T1000 (cell line): ENCODE measurements around the gene PPP1R1B.

Experiments
- DNase-seq: peaks from one replicate; lab custom pipeline; 2025; ENCODE audit warnings: mixed read lengths; lab: John Stamatoyannopoulos, UW

The PPP1R1B gene

DNA sequence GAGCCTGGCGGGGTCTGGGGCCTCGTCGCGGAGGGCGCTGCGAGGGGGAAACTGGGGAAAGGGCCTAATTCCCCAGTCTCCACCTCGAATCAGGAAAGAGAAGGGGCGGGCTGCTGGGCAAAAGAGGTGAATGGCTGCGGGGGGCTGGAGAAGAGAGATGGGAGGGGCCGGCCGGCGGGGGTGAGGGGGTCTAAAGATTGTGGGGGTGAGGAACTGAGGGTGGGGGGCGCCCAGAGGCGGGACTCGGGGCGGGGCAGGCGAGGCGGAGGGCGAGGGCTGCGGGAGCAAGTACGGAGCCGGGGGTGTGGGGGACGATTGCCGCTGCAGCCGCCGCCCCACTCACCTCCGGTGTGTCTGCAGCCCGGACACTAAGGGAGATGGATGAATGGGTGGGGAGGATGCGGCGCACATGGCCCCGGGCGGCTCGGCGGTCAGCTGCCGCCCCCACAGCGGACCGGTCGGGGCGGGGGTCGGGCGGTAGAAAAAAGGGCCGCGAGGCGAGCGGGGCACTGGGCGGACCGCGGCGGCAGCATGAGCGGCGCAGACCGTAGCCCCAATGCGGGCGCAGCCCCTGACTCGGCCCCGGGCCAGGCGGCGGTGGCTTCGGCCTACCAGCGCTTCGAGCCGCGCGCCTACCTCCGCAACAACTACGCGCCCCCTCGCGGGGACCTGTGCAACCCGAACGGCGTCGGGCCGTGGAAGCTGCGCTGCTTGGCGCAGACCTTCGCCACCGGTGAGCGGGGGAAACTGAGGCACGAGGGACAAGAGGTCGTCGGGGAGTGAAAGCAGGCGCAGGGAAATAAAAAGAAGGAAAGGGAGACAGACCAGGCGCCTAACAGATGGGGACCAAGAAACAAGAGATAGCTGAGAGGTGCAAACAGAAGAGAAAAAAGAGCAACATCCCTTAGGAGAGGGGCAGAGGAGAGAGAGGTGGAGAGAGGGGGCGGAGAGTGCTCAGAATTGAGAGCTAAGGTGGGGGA, 41.5 kb downstream of the PPP1R1B start, which contains the start of gene PNMT:
Gene PNMT (plus strand): TSS at position 509 of the 980 bp plus-strand sequence. CDS start 23 bp downstream, at position 532.
- DNase-seq: no peak

DNA sequence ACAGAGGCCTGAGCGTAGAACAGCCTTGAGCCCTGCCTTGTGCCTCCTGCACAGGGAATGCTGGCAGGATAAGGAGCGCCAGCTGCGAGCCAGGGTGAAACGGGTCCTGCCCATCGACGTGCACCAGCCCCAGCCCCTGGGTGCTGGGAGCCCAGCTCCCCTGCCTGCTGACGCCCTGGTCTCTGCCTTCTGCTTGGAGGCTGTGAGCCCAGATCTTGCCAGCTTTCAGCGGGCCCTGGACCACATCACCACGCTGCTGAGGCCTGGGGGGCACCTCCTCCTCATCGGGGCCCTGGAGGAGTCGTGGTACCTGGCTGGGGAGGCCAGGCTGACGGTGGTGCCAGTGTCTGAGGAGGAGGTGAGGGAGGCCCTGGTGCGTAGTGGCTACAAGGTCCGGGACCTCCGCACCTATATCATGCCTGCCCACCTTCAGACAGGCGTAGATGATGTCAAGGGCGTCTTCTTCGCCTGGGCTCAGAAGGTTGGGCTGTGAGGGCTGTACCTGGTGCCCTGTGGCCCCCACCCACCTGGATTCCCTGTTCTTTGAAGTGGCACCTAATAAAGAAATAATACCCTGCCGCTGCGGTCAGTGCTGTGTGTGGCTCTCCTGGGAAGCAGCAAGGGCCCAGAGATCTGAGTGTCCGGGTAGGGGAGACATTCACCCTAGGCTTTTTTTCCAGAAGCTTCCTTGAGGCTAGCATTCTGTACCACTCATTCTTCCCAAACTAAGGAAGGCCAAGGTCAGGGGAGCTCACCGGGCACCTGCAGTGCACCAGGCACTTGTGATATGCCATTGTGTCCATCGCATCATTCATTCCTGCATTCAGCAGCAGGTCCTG, 43.4 kb downstream of the PPP1R1B start:
- DNase-seq: no peak

DNA sequence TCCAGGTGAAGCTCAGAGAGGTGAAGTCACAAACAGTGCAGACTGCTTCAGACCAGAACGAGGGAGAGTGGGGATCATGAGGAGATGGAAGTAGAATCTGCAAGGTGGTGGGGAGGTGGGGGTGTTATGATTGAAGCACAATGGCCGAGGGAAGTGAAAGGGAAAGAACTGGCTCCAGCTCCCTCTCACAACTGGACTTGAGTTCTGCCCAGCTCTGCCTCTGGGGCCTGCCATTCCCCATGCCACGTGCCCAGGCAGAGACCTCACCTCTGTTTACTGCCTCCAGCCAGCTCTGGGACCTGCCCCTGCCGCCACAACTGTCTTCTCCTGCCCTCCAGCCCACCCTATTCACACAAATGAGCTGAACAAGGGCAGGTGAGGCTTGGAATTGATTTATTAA, 44.0 kb downstream of the PPP1R1B start:
- DNase-seq: no peak

DNA sequence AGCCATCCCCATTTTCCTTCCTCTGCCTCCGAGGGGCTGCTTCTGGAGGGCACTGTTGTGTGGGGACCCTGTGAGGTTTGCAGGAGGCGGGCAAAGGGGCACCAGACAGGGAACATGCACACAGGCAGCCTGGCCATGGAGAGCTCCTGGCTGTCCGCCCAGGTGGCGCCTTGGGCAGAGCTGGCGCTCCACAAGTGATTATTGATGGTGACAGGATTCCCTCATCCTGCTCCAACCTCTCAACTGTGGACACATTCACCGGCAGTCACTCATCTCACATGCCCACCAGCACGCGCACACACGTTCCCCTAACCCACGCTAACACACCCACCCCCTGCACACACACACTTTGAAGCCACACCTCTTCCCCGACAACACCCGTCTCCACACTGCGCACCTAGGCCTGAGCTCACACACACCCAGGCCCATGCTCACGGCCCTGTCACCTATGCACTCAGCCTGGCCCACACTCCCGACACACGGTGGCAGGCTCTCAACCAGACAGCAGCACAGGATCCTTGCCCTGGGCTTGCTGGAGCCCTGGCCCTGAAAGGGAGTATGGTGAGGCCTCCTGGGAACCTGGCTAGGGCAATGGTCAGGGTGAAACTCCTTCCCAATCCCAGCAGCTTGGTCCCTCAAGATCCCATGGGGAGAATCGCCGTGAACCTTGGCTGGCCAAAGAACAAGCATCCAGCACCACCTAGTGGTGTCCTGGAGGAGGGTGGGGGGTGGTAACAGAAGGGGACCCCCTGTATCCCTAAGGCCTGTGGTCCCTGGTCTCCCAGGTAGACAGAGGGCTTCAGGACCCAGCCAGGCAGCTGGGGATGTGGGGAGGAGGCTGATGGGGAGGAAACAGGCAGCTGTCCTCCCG, 45.1 kb downstream of the PPP1R1B start:
- DNase-seq: no peak

DNA sequence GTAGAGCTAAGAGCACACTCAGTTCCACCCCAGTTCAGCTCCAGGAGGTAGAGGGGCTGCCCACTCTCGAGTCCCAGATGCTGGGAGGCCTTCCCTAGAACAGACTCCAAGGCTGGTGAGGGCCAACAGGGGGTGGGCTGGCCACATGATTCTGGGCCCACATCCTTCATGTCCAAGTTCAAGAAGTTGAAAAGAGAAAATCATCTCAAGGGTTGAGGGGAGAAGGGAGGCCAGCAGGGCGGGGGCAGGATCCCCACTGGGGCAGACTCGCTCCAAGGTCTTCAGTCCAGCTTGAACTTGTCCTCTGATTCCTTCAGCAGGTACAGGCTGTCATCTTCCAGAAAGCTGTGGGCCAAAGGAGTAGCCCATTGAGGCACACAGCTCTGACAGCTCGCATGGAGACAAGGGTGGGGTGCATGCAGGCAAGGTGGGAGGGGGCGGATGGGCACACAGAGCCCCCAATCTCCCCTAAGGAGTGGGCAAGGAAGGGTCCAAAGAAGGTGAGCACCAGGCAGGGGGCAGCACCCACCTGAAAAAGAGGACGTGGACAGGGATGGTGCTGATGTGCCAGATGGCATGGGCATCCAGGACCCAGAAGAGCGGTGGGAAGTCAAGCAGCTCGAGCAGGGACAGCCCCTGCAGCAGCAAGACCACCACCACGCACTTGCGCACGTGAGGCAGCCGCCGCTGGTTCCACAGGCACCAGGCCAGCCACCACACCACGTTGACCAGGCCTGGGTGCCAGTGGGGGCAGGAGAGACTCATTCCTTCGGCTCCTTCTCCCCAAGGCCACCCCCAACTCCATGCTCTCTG, 46.0 kb downstream of the PPP1R1B start:
- no peak for DNase-seq

DNA sequence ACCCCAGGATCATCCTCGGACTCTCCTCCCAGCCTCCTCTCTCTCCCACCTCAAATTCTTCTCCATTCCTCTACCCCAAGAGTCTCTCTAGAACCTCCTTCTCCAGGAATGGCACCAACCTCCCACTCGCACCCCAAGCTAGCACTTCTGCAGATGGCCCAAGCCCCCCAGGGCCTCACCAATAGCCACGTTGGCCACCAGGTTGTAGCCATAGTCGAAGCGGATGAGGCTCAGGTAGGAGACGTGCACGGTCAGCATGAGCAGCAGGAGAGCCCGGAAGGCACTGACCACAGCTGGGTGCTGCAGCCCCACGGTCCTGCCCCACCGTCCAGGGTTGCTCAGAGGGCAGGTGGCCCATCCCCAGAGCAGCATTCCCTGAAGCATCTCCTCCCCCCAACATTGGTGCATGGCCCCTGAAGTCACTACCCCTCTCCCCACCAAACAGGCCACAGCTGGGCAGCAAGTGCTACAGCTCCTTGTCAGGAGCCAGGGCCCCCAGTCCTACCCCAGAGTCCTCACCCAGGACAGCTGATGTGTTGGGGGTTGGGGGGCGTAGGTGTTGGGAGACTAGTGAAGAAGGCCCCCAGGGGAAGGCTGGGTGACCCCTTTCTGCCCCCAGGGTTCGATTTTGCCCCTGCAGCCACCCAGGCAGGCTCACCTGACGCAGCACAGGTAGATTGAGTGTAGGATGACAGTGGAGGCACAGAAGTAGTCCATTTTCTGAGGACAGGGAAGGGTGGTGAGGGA, 46.8 kb downstream of the PPP1R1B start:
- DNase-seq: no peak

DNA sequence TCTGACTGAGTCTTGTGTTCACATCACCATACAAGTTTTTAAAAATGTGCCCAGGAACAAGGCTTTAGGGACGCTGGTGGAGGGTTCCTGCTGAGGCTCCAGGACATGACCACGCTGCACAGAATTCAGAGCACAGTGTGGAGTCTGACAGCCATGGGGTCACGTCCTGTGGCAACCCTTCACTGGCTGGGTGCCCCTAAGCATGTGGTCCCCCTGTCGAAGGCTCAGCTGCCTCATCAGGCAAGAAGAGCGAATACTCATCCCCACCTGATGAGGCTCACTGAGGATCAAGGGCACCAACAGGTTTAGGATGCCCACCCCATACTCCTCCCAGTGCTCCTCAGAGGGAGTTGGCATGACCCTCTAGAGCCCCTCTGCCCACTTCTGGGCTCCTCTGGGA, 47.4 kb downstream of the PPP1R1B start:
- no peak for DNase-seq

DNA sequence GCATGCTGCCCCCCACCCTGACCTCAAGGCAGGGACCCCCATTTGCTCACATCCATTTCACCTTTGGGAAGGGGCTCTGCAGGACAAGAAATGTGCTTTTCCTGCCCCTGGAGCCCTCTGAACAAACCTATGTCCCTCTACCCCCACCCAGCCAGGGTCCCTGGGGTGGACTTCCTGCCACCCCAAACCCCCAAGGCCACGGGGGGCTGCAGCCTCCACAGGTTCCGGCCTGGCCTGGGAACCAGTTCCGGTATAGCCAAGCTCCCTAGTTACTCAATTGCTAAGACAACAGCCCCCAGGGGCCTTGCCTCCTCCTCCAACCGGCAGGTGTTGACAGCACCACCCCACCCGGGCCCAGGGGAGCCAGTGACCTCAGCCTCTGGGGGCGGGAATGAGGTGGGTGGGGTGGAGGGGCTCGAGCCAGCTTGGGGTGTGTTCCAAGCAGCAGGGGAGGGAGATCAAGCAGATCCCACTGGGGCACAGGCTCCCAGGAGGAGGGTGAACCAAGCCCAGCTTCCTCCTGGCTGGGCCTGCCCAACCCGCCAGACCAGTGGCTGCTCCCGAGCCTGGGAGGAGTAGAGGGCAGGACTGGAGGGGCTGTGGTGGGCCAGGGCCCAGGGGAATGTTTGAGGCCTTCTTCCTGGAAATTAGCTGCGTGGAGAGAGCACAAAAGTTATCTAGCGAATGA, 48.1 kb downstream of the PPP1R1B start:
- DNase-seq: no peak

DNA sequence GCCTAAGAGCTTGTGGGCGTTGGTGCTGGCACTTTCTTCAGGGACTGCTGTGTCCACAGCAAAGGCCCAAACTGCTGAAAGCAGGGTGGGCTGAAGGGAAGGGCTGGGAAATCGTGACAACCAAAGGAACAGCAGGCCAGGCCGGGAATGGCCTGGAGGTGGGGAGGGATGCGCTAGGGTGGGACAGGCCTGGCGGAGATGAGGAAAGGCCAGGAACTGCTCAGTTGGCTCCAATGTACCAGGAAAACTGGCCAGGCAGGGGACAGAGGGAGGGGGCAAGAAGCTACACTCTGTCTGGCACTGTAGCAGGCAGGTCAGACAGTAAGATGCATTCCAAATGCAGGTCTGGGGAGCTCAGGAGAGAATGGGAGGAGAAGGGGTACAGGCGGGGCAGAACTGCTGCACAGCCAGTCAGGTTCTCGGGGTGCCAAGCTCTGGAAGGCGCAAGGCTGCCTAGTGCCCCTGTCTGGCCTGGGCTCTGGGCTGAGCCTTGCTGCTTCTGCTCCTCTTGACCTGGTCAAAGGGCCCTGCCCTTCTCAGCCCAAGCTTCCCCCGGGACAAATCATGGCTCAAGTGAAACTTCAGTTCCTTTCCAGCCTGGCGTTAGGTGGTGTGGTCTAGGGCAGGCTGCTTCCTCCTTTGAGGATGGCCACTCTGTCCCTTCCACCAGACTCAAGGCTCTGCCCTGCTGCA, 48.8 kb downstream of the PPP1R1B start:
- no peak for DNase-seq

DNA sequence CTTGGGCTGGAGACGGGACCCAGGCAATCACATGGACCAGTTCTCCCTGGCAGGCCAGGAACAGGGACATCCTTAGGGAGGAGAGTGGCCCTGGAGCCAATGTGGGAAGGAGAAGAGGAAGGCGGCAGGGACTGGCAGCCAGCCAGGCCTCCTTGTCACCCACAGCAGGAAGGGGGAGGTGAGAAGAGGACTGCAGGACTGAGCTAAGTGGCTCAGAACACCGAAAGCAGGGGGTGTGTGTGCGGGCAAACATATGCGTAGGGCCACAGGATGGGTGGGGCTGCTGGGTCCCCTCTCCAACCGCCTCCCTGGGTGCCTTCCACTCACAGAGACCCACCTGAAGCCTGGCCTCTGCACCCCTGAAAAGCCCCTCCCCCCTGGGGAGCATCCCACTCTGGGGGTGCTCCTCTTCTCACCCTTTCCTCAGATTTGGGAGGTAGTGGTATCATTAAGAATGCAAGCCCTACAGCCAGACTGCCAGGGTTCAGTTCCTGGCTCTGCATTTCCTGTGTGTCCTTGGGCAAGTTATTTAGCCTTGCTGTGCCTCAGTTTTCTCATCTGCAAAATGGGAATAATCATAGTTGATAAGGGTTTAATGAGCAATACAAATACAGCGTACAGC, 49.6 kb downstream of the PPP1R1B start:
- DNase-seq: no peak

DNA sequence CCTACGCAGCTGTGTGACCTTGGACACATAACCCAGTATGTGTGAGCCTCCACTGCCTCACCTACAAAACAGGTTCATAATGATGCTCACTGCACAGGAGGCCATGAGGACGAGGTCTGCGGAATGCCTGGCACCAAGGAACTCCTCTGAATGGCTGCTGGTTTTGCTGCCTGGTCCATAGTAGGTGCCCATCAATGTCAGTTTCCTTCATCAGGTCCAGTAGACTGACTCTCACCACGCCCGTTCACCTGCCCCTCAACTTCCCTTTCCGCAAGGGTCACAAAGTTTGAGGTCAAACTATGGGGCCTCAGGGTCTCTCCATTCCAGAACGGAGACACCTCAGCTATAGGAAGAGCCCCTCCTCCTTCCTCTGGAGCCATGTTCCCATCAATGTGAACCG, 50.3 kb downstream of the PPP1R1B start:
- DNase-seq: no peak

DNA sequence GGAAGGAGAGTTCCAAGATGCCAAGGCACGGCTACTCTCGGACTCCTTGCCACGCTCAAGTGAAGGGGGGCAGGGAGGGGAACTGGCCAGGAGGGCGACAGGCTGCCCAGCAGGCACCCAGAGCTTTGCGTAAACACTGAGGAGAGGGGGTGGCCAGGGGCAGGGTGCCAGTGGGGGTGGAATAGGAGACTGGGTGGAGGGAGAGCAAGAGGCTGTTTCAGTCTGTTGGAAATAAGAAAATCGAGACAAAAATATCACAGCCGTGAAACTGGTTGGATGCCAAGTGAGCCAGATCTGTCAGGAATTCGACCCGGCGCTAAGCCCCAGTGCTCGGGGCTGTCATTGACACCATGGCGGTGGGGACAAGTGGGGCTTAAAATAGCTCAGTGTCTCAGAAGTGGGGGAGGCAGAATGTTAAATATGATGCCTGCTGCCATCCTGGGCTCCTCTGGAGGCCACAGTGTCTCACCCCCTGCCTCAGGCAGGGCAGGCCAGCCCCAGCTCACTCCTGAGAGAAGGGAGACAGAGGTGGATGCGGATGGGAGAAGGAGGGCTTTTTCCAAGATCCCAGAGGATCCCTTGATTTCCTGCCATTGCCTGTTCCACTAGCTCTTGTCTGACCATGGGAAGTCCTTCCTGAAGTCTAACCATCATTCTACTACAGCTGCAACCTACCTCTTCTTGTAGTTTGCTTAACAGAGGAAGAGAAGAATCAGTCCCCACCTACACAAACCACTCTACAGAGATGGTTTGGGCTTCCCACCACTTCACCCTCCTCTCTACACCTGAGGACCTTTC, 51.0 kb downstream of the PPP1R1B start:
- no peak for DNase-seq

DNA sequence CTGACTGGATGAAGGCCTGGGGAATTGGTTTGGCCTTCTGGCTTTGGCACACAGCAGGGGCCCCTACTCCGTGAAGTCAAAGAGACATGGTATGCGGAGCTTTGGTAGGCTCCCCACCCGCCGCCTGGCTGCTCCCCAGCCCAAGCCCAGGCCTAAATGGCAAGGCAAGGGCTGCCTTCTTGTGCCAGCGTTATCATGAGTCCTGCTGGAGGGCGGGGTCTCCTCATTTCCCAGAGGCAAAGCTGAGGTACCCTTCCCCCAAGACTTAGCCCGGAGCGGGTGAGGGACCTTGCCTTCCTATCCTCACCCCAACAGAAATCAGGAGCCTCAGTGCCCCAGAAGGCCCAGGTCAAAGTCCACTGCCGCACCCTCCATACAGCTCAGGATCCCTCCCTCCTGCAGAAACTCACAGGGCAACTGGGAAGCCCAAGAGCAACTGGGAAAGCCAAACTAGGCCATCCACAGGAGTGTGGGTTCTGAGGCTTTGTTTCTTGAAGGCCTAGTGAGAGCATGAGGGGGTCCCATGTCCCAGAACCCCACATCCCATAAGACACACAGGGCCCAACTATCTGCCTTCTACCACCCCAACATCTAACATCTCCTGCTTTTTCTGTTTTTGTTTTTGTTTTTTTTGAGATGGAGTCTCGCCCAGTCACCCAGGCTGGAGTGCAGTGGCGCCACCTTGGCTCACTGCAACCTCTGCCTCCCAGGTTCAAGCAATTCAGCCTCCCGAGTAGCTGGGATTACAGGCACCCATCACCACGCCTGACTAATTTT, 51.8 kb downstream of the PPP1R1B start:
- no peak for DNase-seq

DNA sequence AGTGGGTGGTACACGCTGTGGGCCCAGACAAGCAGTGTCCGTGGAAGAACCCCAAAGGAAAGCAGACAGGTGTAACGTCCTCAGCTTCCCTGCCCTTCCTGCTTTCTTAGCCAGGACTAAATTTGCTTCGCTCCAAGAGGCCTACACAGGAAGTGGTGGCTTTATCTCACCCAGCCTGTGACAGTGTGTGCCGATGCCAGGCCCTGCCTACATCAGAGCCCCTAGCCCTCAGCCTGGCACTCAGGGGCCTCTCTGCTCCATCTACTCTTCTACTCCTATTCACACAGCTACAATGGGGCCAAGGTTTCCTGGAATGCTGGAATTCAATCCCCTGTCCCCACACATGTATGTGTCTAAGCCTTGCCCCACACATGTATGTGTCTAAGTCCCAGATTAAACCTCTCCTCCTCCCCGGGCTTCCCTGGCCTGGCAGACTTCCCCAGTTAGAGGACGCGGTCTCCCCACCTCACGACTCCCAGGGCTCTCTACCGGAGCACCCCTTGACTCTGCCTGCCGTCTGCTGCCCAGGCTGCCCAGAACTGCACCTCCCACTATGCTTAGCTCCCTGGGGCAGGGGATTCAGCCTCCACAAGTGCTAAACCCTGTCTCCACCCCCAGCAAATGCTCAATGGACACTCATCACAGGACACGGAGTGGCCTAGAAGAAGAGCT, 52.9 kb downstream of the PPP1R1B start:
- DNase-seq: no peak

DNA sequence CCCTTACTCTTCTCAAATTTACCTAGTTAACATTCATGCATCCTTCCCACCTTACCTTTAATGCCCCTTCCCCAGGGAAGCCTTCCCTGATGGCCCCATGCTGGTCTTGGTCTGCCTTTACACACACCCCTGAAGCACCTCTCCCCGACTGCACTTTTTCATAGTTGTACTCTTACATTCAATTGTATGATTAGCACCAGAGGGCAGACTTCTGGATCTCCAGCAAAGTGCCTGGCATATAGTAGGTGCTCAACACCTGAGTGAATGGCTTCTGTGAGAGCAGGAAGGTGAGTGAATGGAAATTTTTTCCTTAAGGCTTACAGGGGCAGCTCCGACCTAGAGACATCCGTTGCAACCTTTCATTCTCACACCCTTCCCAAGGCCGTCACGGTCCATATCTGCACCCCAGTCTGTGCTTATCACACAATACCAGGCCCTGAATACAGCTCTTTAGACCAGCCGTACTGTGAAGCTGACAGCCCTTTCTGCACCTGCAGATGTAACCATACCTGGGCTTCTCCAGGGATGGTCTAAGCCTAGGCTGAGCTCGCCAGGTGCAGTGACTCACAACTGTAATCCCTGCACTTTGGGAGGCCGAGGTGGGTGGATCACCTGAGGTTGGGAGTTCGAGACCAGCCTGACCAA, 56.7 kb downstream of the PPP1R1B start:
- no peak for DNase-seq
